ENCODE measurements around the gene RAD51B.

Gene RAD51B

DNA sequence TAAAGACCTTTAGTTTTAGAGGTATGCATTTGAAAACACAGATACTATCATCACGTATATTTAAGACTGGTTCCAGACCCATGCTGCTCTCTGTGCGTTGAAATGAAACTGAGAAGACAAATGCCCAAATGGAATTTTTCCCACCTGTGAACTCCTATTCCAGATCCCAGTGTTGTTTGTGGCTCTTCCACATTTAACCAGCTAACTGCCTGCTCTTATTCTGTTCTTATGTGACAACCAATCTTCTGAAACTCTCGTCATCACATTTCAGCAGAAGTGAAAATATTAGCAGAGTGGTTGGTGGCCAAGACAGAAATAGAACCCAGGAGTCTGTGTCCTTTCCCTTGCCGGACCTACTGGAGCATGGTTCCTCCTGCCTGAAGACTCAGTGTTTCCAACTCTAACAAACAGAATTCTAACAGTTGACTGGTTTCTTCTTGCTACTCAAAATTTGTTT, 460.2 kb downstream of the RAD51B start:
- H3K36me3 ChIP-seq (ENCODE audit: insufficient read depth, insufficient read length, low read length): no peaks in the 10 kb centered on the region
- no peaks in the 10 kb centered on the region for H3K9me3 ChIP-seq (ENCODE audit: insufficient read depth, low read length)
- no peak for DNase-seq (ENCODE audit: low read depth, low spot score)
- H3K9ac ChIP-seq (ENCODE audit: insufficient read length, low read depth): no peak overlapping the region
- H3K4me3 ChIP-seq (ENCODE audit: insufficient read length, low read depth): no peak overlapping the region
- no peaks in the 10 kb centered on the region for H3K27me3 ChIP-seq (ENCODE audit: insufficient read depth, insufficient read length)
- peaks cover 4% of the 10 kb centered on the region for H3K4me1 ChIP-seq (ENCODE audit: insufficient read depth, insufficient read length)
- no peak for TF ChIP-seq YY1 (IDR thresholded peaks at IDR 0.05; ENCODE audit: insufficient read depth, insufficient read length)
- TF ChIP-seq SUZ12 (IDR thresholded peaks at IDR 0.05; ENCODE audit: extremely low read depth, insufficient read depth, insufficient read length): no peak
- no peak for TF ChIP-seq ZNF274 (IDR thresholded peaks at IDR 0.05; ENCODE audit: low read depth, low read length)

- Histone ChIP-seq H3K27me3 (ENCODE audit: insufficient read depth, insufficient read length) (no peaks in the 10 kb centered on the region), H3K36me3 (ENCODE audit: insufficient read depth, insufficient read length, low read length) (no peaks in the 10 kb centered on the region), H3K9ac (ENCODE audit: insufficient read length, low read depth) (no peak overlapping the region), H3K4me3 (ENCODE audit: insufficient read length, low read depth) (no peak overlapping the region), H3K4me1 (ENCODE audit: insufficient read depth, insufficient read length) (peaks cover 4% of the 10 kb centered on the region), H3K9me3 (ENCODE audit: insufficient read depth, low read length) (no peaks in the 10 kb centered on the region)
- TF ChIP-seq YY1 (IDR thresholded peaks at IDR 0.05; ENCODE audit: insufficient read depth, insufficient read length) (no peak), SUZ12 (IDR thresholded peaks at IDR 0.05; ENCODE audit: extremely low read depth, insufficient read depth, insufficient read length) (no peak), ZNF274 (IDR thresholded peaks at IDR 0.05; ENCODE audit: low read depth, low read length) (no peak)
- no peak for DNase-seq (ENCODE audit: low read depth, low spot score)
Measured at GRCh38 chr14:68281497-68281896, 461.9 kb downstream of the RAD51B start.

GRCh38 chr14:68282479-68283377, 463.1 kb downstream of the RAD51B start:
- no peak for DNase-seq (ENCODE audit: low read depth, low spot score)
- no peaks in the 10 kb centered on the region for H3K27me3 ChIP-seq (ENCODE audit: insufficient read depth, insufficient read length)
- H3K4me1 ChIP-seq (ENCODE audit: insufficient read depth, insufficient read length): peaks cover 4% of the 10 kb centered on the region
- no peak overlapping the region for H3K4me3 ChIP-seq (ENCODE audit: insufficient read length, low read depth)
- TF ChIP-seq SUZ12 (IDR thresholded peaks at IDR 0.05; ENCODE audit: extremely low read depth, insufficient read depth, insufficient read length): no peak
- no peak for TF ChIP-seq ZNF274 (IDR thresholded peaks at IDR 0.05; ENCODE audit: low read depth, low read length)
- no peaks in the 10 kb centered on the region for H3K9me3 ChIP-seq (ENCODE audit: insufficient read depth, low read length)
- no peaks in the 10 kb centered on the region for H3K36me3 ChIP-seq (ENCODE audit: insufficient read depth, insufficient read length, low read length)
- no peak overlapping the region for H3K9ac ChIP-seq (ENCODE audit: insufficient read length, low read depth)

DNA sequence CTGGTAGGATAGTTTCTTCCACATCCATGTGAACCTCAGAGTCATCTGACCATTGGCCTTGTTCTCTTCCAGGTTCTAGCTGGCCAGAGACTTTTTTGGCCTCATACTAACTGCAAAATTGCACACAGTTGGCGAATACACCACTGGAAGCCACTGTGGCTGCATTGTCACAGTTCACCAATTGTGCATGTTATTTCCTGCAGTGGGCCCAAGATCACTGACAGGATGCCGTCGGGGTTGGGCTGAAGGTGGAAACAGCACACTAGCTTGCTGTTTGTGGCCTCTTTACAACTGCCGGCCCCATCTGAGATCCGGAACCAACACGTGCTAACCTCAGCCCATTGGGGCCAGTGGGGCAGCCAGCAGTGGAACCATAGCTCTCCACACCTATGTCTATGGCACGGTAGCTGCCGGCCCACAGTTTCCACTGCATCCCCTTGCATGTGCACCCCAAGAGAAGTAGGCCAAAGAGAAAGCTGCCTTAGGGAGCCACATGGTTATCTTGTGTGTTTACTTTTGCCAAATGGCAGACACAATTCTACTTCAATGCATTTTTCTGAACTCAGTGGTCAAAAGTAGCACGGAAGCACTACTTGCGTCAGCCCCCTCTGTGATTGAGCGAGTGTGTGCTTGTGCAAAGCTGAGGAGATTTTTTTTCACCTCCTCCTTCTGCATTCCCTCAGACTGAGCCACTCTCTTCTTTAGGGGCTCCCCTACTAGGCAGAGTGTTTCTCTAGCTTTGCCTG, 464.0 kb downstream of the RAD51B start:
- no peak for DNase-seq (ENCODE audit: low read depth, low spot score)
- Histone ChIP-seq H3K36me3 (ENCODE audit: insufficient read depth, insufficient read length, low read length) (no peaks in the 10 kb centered on the region), H3K4me1 (ENCODE audit: insufficient read depth, insufficient read length) (peaks cover 4% of the 10 kb centered on the region), H3K9ac (ENCODE audit: insufficient read length, low read depth) (no peak overlapping the region), H3K27me3 (ENCODE audit: insufficient read depth, insufficient read length) (no peaks in the 10 kb centered on the region), H3K4me3 (ENCODE audit: insufficient read length, low read depth) (no peak overlapping the region), H3K9me3 (ENCODE audit: insufficient read depth, low read length) (no peaks in the 10 kb centered on the region)
- TF ChIP-seq YY1 (IDR thresholded peaks at IDR 0.05; ENCODE audit: insufficient read depth, insufficient read length) (no peak), SUZ12 (IDR thresholded peaks at IDR 0.05; ENCODE audit: extremely low read depth, insufficient read depth, insufficient read length) (no peak)

DNA sequence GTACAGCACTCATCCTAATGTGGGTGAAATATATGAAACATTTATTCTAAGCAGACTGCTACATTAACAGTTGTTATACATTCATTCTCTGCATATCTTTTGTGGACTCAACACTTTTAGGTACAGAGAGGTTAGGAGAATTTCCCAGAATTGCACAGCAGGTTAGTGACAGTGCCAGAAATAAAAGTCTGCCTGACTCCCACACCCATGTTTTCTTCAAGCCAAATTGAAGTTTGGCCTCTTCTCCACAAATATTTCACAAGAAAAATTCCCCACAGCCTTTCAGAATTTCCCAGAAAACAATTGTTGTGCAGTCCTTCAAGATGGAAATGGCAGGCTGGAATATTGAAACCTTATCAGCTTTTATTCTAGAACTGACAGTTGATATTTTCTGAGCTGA, 464.8 kb downstream of the RAD51B start:
- H3K4me1 ChIP-seq (ENCODE audit: insufficient read depth, insufficient read length): peaks cover 4% of the 10 kb centered on the region

DNA sequence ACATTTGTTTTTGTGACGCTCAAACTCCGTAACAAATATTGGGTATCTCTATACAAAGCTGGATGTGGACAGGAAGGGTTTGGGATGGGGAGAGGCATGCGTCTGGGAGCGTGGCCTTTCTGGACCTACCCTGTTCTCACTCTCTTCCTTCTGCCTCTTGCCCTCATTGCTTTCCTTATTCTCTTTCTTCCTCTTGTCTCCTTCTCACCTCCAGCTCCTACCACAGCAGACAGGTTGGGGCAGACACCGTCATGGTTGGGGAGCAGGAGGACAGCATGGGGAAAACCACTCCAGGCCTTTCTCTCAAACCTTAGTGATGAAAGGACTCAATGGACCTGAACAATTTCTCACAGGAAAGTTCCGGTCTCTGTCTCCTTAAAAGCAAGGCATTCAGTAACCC, 465.3 kb downstream of the RAD51B start:
- Histone ChIP-seq H3K9me3 (ENCODE audit: insufficient read depth, low read length) (no peaks in the 10 kb centered on the region), H3K4me3 (ENCODE audit: insufficient read length, low read depth) (no peak overlapping the region), H3K9ac (ENCODE audit: insufficient read length, low read depth) (no peak overlapping the region), H3K4me1 (ENCODE audit: insufficient read depth, insufficient read length) (peaks cover 4% of the 10 kb centered on the region), H3K27me3 (ENCODE audit: insufficient read depth, insufficient read length) (no peaks in the 10 kb centered on the region), H3K36me3 (ENCODE audit: insufficient read depth, insufficient read length, low read length) (no peaks in the 10 kb centered on the region)
- no peak for DNase-seq (ENCODE audit: low read depth, low spot score)
- TF ChIP-seq SUZ12 (IDR thresholded peaks at IDR 0.05; ENCODE audit: extremely low read depth, insufficient read depth, insufficient read length) (no peak), ZNF274 (IDR thresholded peaks at IDR 0.05; ENCODE audit: low read depth, low read length) (no peak), YY1 (IDR thresholded peaks at IDR 0.05; ENCODE audit: insufficient read depth, insufficient read length) (no peak)

More for the DNA sequence above, 464.8 kb downstream of the RAD51B start:
- Histone ChIP-seq H3K27me3 (ENCODE audit: insufficient read depth, insufficient read length) (no peaks in the 10 kb centered on the region), H3K4me3 (ENCODE audit: insufficient read length, low read depth) (no peak overlapping the region), H3K9me3 (ENCODE audit: insufficient read depth, low read length) (no peaks in the 10 kb centered on the region), H3K9ac (ENCODE audit: insufficient read length, low read depth) (no peak overlapping the region), H3K36me3 (ENCODE audit: insufficient read depth, insufficient read length, low read length) (no peaks in the 10 kb centered on the region)
- DNase-seq (ENCODE audit: low read depth, low spot score): no peak
- TF ChIP-seq SUZ12 (IDR thresholded peaks at IDR 0.05; ENCODE audit: extremely low read depth, insufficient read depth, insufficient read length): no peak

GRCh38 chr14:68285421-68286179, 466.0 kb downstream of the RAD51B start:
- peaks cover 4% of the 10 kb centered on the region for H3K4me1 ChIP-seq (ENCODE audit: insufficient read depth, insufficient read length)
- H3K27me3 ChIP-seq (ENCODE audit: insufficient read depth, insufficient read length): no peaks in the 10 kb centered on the region
- no peak for TF ChIP-seq SUZ12 (IDR thresholded peaks at IDR 0.05; ENCODE audit: extremely low read depth, insufficient read depth, insufficient read length)
- no peak for TF ChIP-seq YY1 (IDR thresholded peaks at IDR 0.05; ENCODE audit: insufficient read depth, insufficient read length)
- TF ChIP-seq ZNF274 (IDR thresholded peaks at IDR 0.05; ENCODE audit: low read depth, low read length): no peak
- H3K9ac ChIP-seq (ENCODE audit: insufficient read length, low read depth): no peak overlapping the region
- no peaks in the 10 kb centered on the region for H3K9me3 ChIP-seq (ENCODE audit: insufficient read depth, low read length)
- no peak overlapping the region for H3K4me3 ChIP-seq (ENCODE audit: insufficient read length, low read depth)
- DNase-seq (ENCODE audit: low read depth, low spot score): no peak
- H3K36me3 ChIP-seq (ENCODE audit: insufficient read depth, insufficient read length, low read length): no peaks in the 10 kb centered on the region
